Activated CD8-positive, alpha-beta T cell treated with anti-CD3 and anti-CD28 coated beads for 36 hours (primary cell): ENCODE data around the gene ANKS1B. TPM values are rescaled to one million over a fixed set of nuclear protein-coding genes. Genes with fewer than 3 reads are reported as not detected.

ENCODE experiments used
- ATAC-seq: fragments of 200-7000 bp; cut with Tn5 transposase; one replicate; pipeline ENCODE4 v1.10.0; 2021; ENCODE audit warnings: mild to moderate bottlenecking, moderate library complexity
- CTCF ChIA-PET: fragments of 350-600 bp; sonication (Branson Sonifier 250); formaldehyde crosslinking; loops from one replicate; lab custom pipeline; 2021; ENCODE audit warnings: antibody characterized with exemption; lab: Charles Lee
- POLR2A ChIA-PET: fragments of 350-600 bp; sonication (Branson Sonifier 250); formaldehyde crosslinking; loops from one replicate; lab custom pipeline; 2021; ENCODE audit warnings: antibody characterized with exemption; lab: Charles Lee
- DNase-seq: peaks from one replicate; pipeline ENCODE4 v3.0.0-alpha.2; 2020
- H3K27ac Mint-ChIP-seq: one replicate; pipeline ENCODE4 v1.8.0; 2021; ENCODE audit warnings: mild to moderate bottlenecking, mixed read lengths
- H3K27me3 Mint-ChIP-seq: one replicate; pipeline ENCODE4 v1.8.0; 2021; ENCODE audit warnings: mixed read lengths
- H3K36me3 Mint-ChIP-seq: one replicate; pipeline ENCODE4 v1.8.0; 2021; ENCODE audit warnings: low read depth, mixed read lengths
- H3K4me1 Mint-ChIP-seq: one replicate; pipeline ENCODE4 v1.8.0; 2021; ENCODE audit warnings: low read depth, mixed read lengths
- H3K4me3 Mint-ChIP-seq: one replicate; pipeline ENCODE4 v1.8.0; 2021; ENCODE audit warnings: mild to moderate bottlenecking, moderate library complexity, mixed read lengths
- H3K9me3 Mint-ChIP-seq: one replicate; pipeline ENCODE4 v1.8.0; 2021; ENCODE audit warnings: mixed read lengths
- CTCF ChIP-seq: fragments of 200-600 bp; IDR thresholded peaks from one replicate; pipeline ENCODE4 v1.8.0; 2022; ENCODE audit warnings: antibody characterized with exemption, mild to moderate bottlenecking
- intact Hi-C: fragments of 100-400 bp; cut with micrococcal nuclease; formaldehyde crosslinking; loops from one replicate; pipeline ENCODE4 v1.10.0; 2022
- total RNA-seq, 2 experiments: library from RNA; stranded (reverse); gene quantifications; one replicate each; pipeline ENCODE4 v1.2.3, GENCODE V29; 2021

Gene ANKS1B
- total RNA-seq, 2 experiments from 2014 or later: 0.54 TPM; not detected in 1

- Mint-ChIP-seq H3K9me3 (no peaks in the 10 kb centered on the region), H3K4me1 (no peaks in the 10 kb centered on the region), H3K4me3 (no peak overlapping the region), H3K36me3 (no peaks in the 10 kb centered on the region), H3K27ac (no peak overlapping the region), H3K27me3 (peaks cover 17% of the 10 kb centered on the region)
- TF ChIP-seq CTCF: no peak
- POLR2A ChIA-PET: no interaction called here
- intact Hi-C loops: no loop called here
- ATAC-seq (no peak), DNase-seq (no peak)
- CTCF ChIA-PET: no interaction called here
These were observed 1099.0 kb downstream of the ANKS1B start for GRCh38 chr12:98885778-98886177.

GRCh38 chr12:98883231-98883630 is 1101.5 kb downstream of the ANKS1B start:
- intact Hi-C loops: no loop called here
- CTCF ChIA-PET: no interaction called here
- no peak overlapping the region for H3K27ac Mint-ChIP-seq

GRCh38 chr12:98882526-98882925 is 1102.2 kb downstream of the ANKS1B start:
- H3K9me3 Mint-ChIP-seq: no peaks in the 10 kb centered on the region
- no peak for ATAC-seq
- no peaks in the 10 kb centered on the region for H3K36me3 Mint-ChIP-seq
- ChIA-PET POLR2A (interaction anchor here (1.0 kb wide), 1 partner anchor 463 kb away, joined by 3 read pairs; no protein-coding TSS in a partner anchor), CTCF (no interaction called here)
- no peak for DNase-seq
- no peak overlapping the region for H3K4me3 Mint-ChIP-seq
- no peaks in the 10 kb centered on the region for H3K4me1 Mint-ChIP-seq
- H3K27me3 Mint-ChIP-seq: peaks cover 10% of the 10 kb centered on the region
- H3K27ac Mint-ChIP-seq: no peak overlapping the region
- intact Hi-C loops: no loop called here
- no peak for TF ChIP-seq CTCF

More at GRCh38 chr12:98883231-98883630, 1101.5 kb downstream of the ANKS1B start:
- H3K9me3 Mint-ChIP-seq: no peaks in the 10 kb centered on the region
- H3K36me3 Mint-ChIP-seq: no peaks in the 10 kb centered on the region
- DNase-seq: no peak
- no peak for ATAC-seq
- no peak for TF ChIP-seq CTCF
- no peak overlapping the region for H3K4me3 Mint-ChIP-seq
- POLR2A ChIA-PET: interaction anchor here (1.0 kb wide), 1 partner anchor 463 kb away, joined by 3 read pairs; no protein-coding TSS in a partner anchor
- H3K27me3 Mint-ChIP-seq: peaks cover 11% of the 10 kb centered on the region
- H3K4me1 Mint-ChIP-seq: no peaks in the 10 kb centered on the region

GRCh38 chr12:98873776-98874175 is 1111.0 kb downstream of the ANKS1B start:
- no peak for TF ChIP-seq CTCF
- ATAC-seq: no peak
- Mint-ChIP-seq H3K9me3 (no peaks in the 10 kb centered on the region), H3K4me3 (no peak overlapping the region), H3K27ac (no peak overlapping the region), H3K27me3 (peaks cover 7% of the 10 kb centered on the region), H3K36me3 (no peaks in the 10 kb centered on the region), H3K4me1 (no peaks in the 10 kb centered on the region)
- CTCF ChIA-PET: interaction anchor here (1.0 kb wide), 1 partner anchor 125 kb away, joined by 4 read pairs; no protein-coding TSS in a partner anchor
- intact Hi-C loops: no loop called here
- no peak for DNase-seq
- POLR2A ChIA-PET: no interaction called here

GRCh38 chr12:98870504-98870903 is 1114.2 kb downstream of the ANKS1B start:
- ChIA-PET CTCF (no interaction called here), POLR2A (no interaction called here)
- intact Hi-C loops: no loop called here

More at GRCh38 chr12:98870504-98870903, 1114.2 kb downstream of the ANKS1B start:
- H3K4me1 Mint-ChIP-seq: no peaks in the 10 kb centered on the region
- TF ChIP-seq CTCF: no peak
- no peaks in the 10 kb centered on the region for H3K36me3 Mint-ChIP-seq
- no peak overlapping the region for H3K27ac Mint-ChIP-seq
- no peak for ATAC-seq
- no peak for DNase-seq
- H3K9me3 Mint-ChIP-seq: no peaks in the 10 kb centered on the region
- peaks cover 4% of the 10 kb centered on the region for H3K27me3 Mint-ChIP-seq
- no peak overlapping the region for H3K4me3 Mint-ChIP-seq
